ENCODE measurements around the gene ZNF189. TPM values are rescaled to one million over a fixed set of nuclear protein-coding genes. Genes with fewer than 3 reads are reported as not detected.

Gene ZNF189
- total RNA-seq, 3 donors from 2014 or later = 20.2 to 32.1 (median 23.9) TPM

DNA sequence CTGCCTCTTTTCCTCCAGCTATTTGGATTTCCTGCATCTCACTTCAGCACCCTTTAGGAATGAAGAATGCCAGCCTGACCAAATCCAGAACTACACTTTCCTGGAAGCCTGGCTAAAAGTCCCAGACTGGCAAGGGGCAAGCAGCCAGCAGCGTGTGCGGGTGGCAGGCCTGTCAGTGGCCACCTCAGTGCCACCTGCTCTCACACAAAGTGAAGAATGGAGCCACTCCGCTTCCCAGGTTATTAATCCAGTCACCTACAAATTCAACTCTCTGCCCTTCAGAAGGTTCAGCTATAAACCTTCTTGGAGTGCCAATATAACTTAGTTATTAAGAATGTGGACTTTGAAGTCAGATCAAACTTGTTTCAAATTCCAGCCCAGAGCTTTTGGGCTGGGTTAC is 43.7 kb downstream of the ZNF189 start:
- Histone ChIP-seq H3K27ac (no peak overlapping the region), H3K9me3 (no peaks in the 10 kb centered on the region), H3K27me3 (peaks cover 0 to 4% of the 10 kb centered on the region in 2 donors), H3K4me1 (no peaks in the 10 kb centered on the region), H3K4me3 (no peak overlapping the region), H3K36me3 (no peaks in the 10 kb centered on the region)
- intact Hi-C loops (cut with DNase I; ENCODE audit: low total_unique reads) = no loop called here
- no peak for DNase-seq (ENCODE audit: low spot score in 2 of 2)
- TF ChIP-seq CTCF (IDR thresholded peaks at IDR 0.05) (no peak), POLR2A (IDR thresholded peaks at IDR 0.05) (no peak)

GRCh38 chr9:101442736-101443135 is 44.1 kb downstream of the ZNF189 start:
- intact Hi-C loops (cut with DNase I; ENCODE audit: low total_unique reads) = no loop called here
- no peaks in the 10 kb centered on the region for H3K4me1 ChIP-seq

GRCh38 chr9:101443364-101443771 is 44.7 kb downstream of the ZNF189 start:
- Histone ChIP-seq H3K4me3 (no peak overlapping the region), H3K9me3 (no peaks in the 10 kb centered on the region), H3K27me3 (peaks cover 0 to 4% of the 10 kb centered on the region in 2 donors), H3K4me1 (no peaks in the 10 kb centered on the region), H3K27ac (no peak overlapping the region), H3K36me3 (no peaks in the 10 kb centered on the region)
- TF ChIP-seq CTCF (IDR thresholded peaks at IDR 0.05) (no peak), POLR2A (IDR thresholded peaks at IDR 0.05) (no peak), POLR2AphosphoS5 (IDR thresholded peaks at IDR 0.05) (no peak)
- DNase-seq (ENCODE audit: low spot score in 2 of 2) = no peak
- intact Hi-C loops (cut with DNase I; ENCODE audit: low total_unique reads) = no loop called here

More at GRCh38 chr9:101442736-101443135, 44.1 kb downstream of the ZNF189 start:
- Histone ChIP-seq H3K36me3 (no peaks in the 10 kb centered on the region), H3K9me3 (no peaks in the 10 kb centered on the region), H3K27me3 (peaks cover 0 to 4% of the 10 kb centered on the region in 2 donors), H3K4me3 (no peak overlapping the region), H3K27ac (no peak overlapping the region)
- TF ChIP-seq POLR2AphosphoS5 (IDR thresholded peaks at IDR 0.05) (no peak), CTCF (IDR thresholded peaks at IDR 0.05) (no peak), POLR2A (IDR thresholded peaks at IDR 0.05) (no peak)
- DNase-seq (ENCODE audit: low spot score in 2 of 2) = no peak

DNA sequence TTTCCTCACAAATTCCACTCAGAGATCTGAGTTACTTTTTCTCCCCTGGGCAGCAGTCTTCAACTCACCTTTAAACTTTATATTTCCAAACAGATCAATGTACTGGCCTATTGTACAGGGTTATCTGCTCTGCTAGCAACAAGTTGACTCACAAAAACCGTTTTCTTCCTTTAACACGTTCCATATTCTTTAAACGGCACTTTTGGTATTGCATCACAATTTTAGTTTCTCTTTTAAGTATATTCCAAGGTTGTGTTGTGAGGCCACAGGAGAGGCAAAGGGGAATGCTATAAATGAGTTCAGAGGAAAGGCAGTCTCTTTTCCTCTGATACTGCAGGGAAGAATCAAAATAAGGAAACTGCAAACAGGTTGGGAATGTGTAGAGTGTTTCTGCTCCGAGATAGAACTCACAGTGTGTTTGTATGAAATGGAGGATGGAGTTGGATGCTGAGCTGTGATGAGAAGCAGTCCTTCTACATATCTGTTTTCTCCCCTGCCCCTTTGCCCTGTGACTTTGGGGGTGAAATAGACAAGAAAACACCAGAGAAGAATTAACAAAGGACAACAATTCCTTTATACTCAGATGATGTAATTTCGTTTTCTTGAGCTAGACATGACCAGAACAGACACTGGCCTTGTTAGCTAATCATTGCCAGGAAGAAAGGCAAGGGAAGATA is 46.8 kb downstream of the ZNF189 start:
- H3K4me1 ChIP-seq = no peaks in the 10 kb centered on the region
- no peak overlapping the region for H3K27ac ChIP-seq
- peaks cover 0 to 4% of the 10 kb centered on the region in 2 donors for H3K27me3 ChIP-seq
- no peak for DNase-seq (ENCODE audit: low spot score in 2 of 2)
- no peaks in the 10 kb centered on the region for H3K36me3 ChIP-seq
- H3K9me3 ChIP-seq = no peaks in the 10 kb centered on the region
- intact Hi-C loops (cut with DNase I; ENCODE audit: low total_unique reads) = loop anchor here (5.0 kb wide), 1 partner anchor 87 kb away; the partner anchor contains the start of gene RNF20
- TF ChIP-seq CTCF (IDR thresholded peaks at IDR 0.05) = no peak
- TF ChIP-seq POLR2A (IDR thresholded peaks at IDR 0.05) = no peak
- no peak for TF ChIP-seq POLR2AphosphoS5 (IDR thresholded peaks at IDR 0.05)
- H3K4me3 ChIP-seq = no peak overlapping the region

DNA sequence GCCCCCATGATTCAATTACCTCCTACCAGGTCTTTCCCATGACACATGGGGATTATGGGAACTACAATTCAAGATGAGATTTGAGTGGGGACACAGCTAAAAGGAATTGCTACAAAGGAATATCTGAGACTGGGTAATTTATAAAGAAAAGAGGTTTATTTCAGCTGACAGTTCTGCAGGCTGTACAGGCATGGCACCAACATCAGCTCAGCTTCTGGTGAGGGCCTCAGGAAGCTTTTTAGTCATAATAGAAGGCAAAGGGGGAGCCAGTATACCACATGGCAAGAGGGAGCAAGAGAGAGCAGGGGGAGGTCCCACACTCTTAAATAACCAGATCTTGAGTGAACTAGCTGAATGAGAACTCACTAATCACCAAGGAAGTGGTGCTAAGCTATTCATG is 48.1 kb downstream of the ZNF189 start:
- DNase-seq (ENCODE audit: low spot score in 2 of 2) = no peak

More for the DNA sequence above, 48.1 kb downstream of the ZNF189 start:
- intact Hi-C loops (cut with DNase I; ENCODE audit: low total_unique reads) = loop anchor here (5.0 kb wide), 1 partner anchor 86 kb away; the partner anchor contains the start of gene RNF20
- Histone ChIP-seq H3K9me3 (no peaks in the 10 kb centered on the region), H3K4me3 (no peak overlapping the region), H3K27ac (no peak overlapping the region), H3K27me3 (no peaks in the 10 kb centered on the region), H3K4me1 (no peaks in the 10 kb centered on the region), H3K36me3 (no peaks in the 10 kb centered on the region)
- TF ChIP-seq POLR2AphosphoS5 (IDR thresholded peaks at IDR 0.05) (no peak), POLR2A (IDR thresholded peaks at IDR 0.05) (no peak), CTCF (IDR thresholded peaks at IDR 0.05) (no peak)

All from breast epithelium (tissue), 4 donors.